Hepatic stellate cell (primary cell): ENCODE data around the gene MANF.
"Not testable (repeated sequence)": the region's sequence is repeated elsewhere in the genome, so short reads cannot be mapped to it uniquely, and the experiment has no call there.

Experiments
- DNase-seq: peaks from one replicate; pipeline ENCODE4 v3.0.0; 2011; ENCODE audit warnings: low spot score

MANF gene

GRCh38 chr3:51384726-51385473 is at the start of gene MANF:
TSS of gene MANF (plus strand) at chr3:51385291. CDS start at chr3:51385343, 52 bp downstream.
- DNase-seq = peak; percentile 100

- DNase-seq = no peak
Observed at GRCh38 chr3:51336261-51336660, 48.8 kb upstream of the MANF start.

GRCh38 chr3:51337666-51338065 is 47.4 kb upstream of the MANF start:
- DNase-seq = no peak

GRCh38 chr3:51338632-51339031 is 46.5 kb upstream of the MANF start:
- DNase-seq = no peak

GRCh38 chr3:51340013-51340829 is 44.9 kb upstream of the MANF start:
- DNase-seq = peak; percentile 83

- DNase-seq = no peak
Observed at GRCh38 chr3:51340989-51341636, 44.0 kb upstream of the MANF start.

- DNase-seq = no peak
Observed at GRCh38 chr3:51343918-51344687, 41.0 kb upstream of the MANF start.

- DNase-seq = no peak
Observed at GRCh38 chr3:51350751-51351150, 34.3 kb upstream of the MANF start.

- no peak for DNase-seq
Observed at GRCh38 chr3:51353131-51353530, 32.0 kb upstream of the MANF start.

GRCh38 chr3:51353691-51354090 is 31.4 kb upstream of the MANF start:
- DNase-seq = no peak

- no peak for DNase-seq
Observed at GRCh38 chr3:51354172-51354571, 30.9 kb upstream of the MANF start.

GRCh38 chr3:51354731-51355615 is 30.1 kb upstream of the MANF start:
- no peak for DNase-seq

- no peak for DNase-seq
Observed at GRCh38 chr3:51355891-51356578, 29.1 kb upstream of the MANF start.

- no peak for DNase-seq
Observed at GRCh38 chr3:51357856-51358255, 27.2 kb upstream of the MANF start.

- DNase-seq = no peak
Observed at GRCh38 chr3:51358981-51359380, 26.1 kb upstream of the MANF start.

- no peak for DNase-seq
Observed at GRCh38 chr3:51360806-51361205, 24.3 kb upstream of the MANF start.

GRCh38 chr3:51361746-51362145 is 23.3 kb upstream of the MANF start:
- DNase-seq = no peak

- no peak for DNase-seq
Observed at GRCh38 chr3:51362476-51362875, 22.6 kb upstream of the MANF start.

- not testable (repeated sequence) for DNase-seq
Observed at GRCh38 chr3:51368276-51368675, 16.8 kb upstream of the MANF start.

- DNase-seq = peak; percentile 57
Observed at GRCh38 chr3:51371943-51372557, 13.0 kb upstream of the MANF start.
